Measurements from ENCODE around the gene NRXN3. TPM values are rescaled to one million over a fixed set of nuclear protein-coding genes. Genes with fewer than 3 reads are reported as not detected.

The NRXN3 gene
- polyA plus RNA-seq, 1 donor from 2014 or later = 110 TPM

- Histone ChIP-seq H3K27ac (ENCODE audit: low read length) (no peak overlapping the region), H3K4me3 (ENCODE audit: low read length) (no peak overlapping the region), H3K4me2 (ENCODE audit: low read length) (no peak overlapping the region), H3K9ac (ENCODE audit: low read length) (no peak overlapping the region), H4K20me1 (ENCODE audit: insufficient read depth) (no peaks in the 10 kb centered on the region), H3F3A (ENCODE audit: insufficient read depth, low read length, poor library complexity, severe bottlenecking) (no peaks in the 10 kb centered on the region), H3K27me3 (ENCODE audit: insufficient read depth, low read depth, low read length) (no peaks in the 10 kb centered on the region), H2AFZ (ENCODE audit: low read depth, low read length) (no peak overlapping the region), H3K9me2 (ENCODE audit: insufficient read depth, low read length) (no peaks in the 10 kb centered on the region), H3K36me3 (ENCODE audit: insufficient read depth, low read length) (no peaks in the 10 kb centered on the region), H3K9me3 (ENCODE audit: low read length) (no peaks in the 10 kb centered on the region), H3K79me2 (replicated peaks; ENCODE audit: insufficient read depth, low read length) (peaks cover 20% of the 10 kb centered on the region)
- TF ChIP-seq, protein P1, sequence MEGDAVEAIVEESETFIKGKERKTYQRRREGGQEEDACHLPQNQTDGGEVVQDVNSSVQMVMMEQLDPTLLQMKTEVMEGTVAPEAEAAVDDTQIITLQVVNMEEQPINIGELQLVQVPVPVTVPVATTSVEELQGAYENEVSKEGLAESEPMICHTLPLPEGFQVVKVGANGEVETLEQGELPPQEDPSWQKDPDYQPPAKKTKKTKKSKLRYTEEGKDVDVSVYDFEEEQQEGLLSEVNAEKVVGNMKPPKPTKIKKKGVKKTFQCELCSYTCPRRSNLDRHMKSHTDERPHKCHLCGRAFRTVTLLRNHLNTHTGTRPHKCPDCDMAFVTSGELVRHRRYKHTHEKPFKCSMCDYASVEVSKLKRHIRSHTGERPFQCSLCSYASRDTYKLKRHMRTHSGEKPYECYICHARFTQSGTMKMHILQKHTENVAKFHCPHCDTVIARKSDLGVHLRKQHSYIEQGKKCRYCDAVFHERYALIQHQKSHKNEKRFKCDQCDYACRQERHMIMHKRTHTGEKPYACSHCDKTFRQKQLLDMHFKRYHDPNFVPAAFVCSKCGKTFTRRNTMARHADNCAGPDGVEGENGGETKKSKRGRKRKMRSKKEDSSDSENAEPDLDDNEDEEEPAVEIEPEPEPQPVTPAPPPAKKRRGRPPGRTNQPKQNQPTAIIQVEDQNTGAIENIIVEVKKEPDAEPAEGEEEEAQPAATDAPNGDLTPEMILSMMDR (IDR thresholded peaks at IDR 0.05; ENCODE audit: poor library complexity, severe bottlenecking) = no peak
- TF ChIP-seq MXI1 (conservative IDR thresholded peaks at IDR 0.05; ENCODE audit: poor library complexity, severe bottlenecking) (no peak), EZH2 (IDR thresholded peaks at IDR 0.05; ENCODE audit: borderline replicate concordance, insufficient read depth, low read length, poor library complexity, severe bottlenecking) (no peak), TAF1 (IDR thresholded peaks at IDR 0.05; ENCODE audit: low read depth) (no peak), SMC3 (conservative IDR thresholded peaks at IDR 0.05; ENCODE audit: poor library complexity) (no peak), RAD21 (conservative IDR thresholded peaks at IDR 0.05) (no peak), EP300 (conservative IDR thresholded peaks at IDR 0.05; ENCODE audit: poor library complexity, severe bottlenecking) (no peak), POLR2AphosphoS5 (IDR thresholded peaks at IDR 0.05) (no peak)
- TF ChIP-seq, protein P2, sequence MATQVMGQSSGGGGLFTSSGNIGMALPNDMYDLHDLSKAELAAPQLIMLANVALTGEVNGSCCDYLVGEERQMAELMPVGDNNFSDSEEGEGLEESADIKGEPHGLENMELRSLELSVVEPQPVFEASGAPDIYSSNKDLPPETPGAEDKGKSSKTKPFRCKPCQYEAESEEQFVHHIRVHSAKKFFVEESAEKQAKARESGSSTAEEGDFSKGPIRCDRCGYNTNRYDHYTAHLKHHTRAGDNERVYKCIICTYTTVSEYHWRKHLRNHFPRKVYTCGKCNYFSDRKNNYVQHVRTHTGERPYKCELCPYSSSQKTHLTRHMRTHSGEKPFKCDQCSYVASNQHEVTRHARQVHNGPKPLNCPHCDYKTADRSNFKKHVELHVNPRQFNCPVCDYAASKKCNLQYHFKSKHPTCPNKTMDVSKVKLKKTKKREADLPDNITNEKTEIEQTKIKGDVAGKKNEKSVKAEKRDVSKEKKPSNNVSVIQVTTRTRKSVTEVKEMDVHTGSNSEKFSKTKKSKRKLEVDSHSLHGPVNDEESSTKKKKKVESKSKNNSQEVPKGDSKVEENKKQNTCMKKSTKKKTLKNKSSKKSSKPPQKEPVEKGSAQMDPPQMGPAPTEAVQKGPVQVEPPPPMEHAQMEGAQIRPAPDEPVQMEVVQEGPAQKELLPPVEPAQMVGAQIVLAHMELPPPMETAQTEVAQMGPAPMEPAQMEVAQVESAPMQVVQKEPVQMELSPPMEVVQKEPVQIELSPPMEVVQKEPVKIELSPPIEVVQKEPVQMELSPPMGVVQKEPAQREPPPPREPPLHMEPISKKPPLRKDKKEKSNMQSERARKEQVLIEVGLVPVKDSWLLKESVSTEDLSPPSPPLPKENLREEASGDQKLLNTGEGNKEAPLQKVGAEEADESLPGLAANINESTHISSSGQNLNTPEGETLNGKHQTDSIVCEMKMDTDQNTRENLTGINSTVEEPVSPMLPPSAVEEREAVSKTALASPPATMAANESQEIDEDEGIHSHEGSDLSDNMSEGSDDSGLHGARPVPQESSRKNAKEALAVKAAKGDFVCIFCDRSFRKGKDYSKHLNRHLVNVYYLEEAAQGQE (IDR thresholded peaks at IDR 0.05; ENCODE audit: borderline replicate concordance) = no peak
These were observed 1242.6 kb downstream of the NRXN3 start for GRCh38 chr14:79412822-79413221.

GRCh38 chr14:79413734-79414428, 1243.7 kb downstream of the NRXN3 start:
- H3F3A ChIP-seq (ENCODE audit: insufficient read depth, low read length, poor library complexity, severe bottlenecking) = no peaks in the 10 kb centered on the region
- H3K27ac ChIP-seq (ENCODE audit: low read length) = no peak overlapping the region
- H3K9ac ChIP-seq (ENCODE audit: low read length) = no peak overlapping the region
- no peaks in the 10 kb centered on the region for H3K36me3 ChIP-seq (ENCODE audit: insufficient read depth, low read length)
- H3K4me2 ChIP-seq (ENCODE audit: low read length) = no peak overlapping the region
- H3K4me3 ChIP-seq (ENCODE audit: low read length) = no peak overlapping the region
- peaks cover 17% of the 10 kb centered on the region for H3K79me2 ChIP-seq (replicated peaks; ENCODE audit: insufficient read depth, low read length)
- H3K27me3 ChIP-seq (ENCODE audit: insufficient read depth, low read depth, low read length) = no peaks in the 10 kb centered on the region
- H3K9me3 ChIP-seq (ENCODE audit: low read length) = no peaks in the 10 kb centered on the region
- no peaks in the 10 kb centered on the region for H4K20me1 ChIP-seq (ENCODE audit: insufficient read depth)
- TF ChIP-seq RAD21 (conservative IDR thresholded peaks at IDR 0.05) (no peak), TAF1 (IDR thresholded peaks at IDR 0.05; ENCODE audit: low read depth) (no peak), SMC3 (conservative IDR thresholded peaks at IDR 0.05; ENCODE audit: poor library complexity) (no peak), MXI1 (conservative IDR thresholded peaks at IDR 0.05; ENCODE audit: poor library complexity, severe bottlenecking) (no peak), POLR2AphosphoS5 (IDR thresholded peaks at IDR 0.05) (no peak), EZH2 (IDR thresholded peaks at IDR 0.05; ENCODE audit: borderline replicate concordance, insufficient read depth, low read length, poor library complexity, severe bottlenecking) (no peak), EP300 (conservative IDR thresholded peaks at IDR 0.05; ENCODE audit: poor library complexity, severe bottlenecking) (no peak)
- TF ChIP-seq, protein P1 (IDR thresholded peaks at IDR 0.05; ENCODE audit: poor library complexity, severe bottlenecking) = no peak
- TF ChIP-seq, protein P2 (IDR thresholded peaks at IDR 0.05; ENCODE audit: borderline replicate concordance) = no peak
- no peak overlapping the region for H2AFZ ChIP-seq (ENCODE audit: low read depth, low read length)
- H3K9me2 ChIP-seq (ENCODE audit: insufficient read depth, low read length) = no peaks in the 10 kb centered on the region
